CD14-positive monocyte (primary cell): Measurements from ENCODE around the gene PNMA1. TPM values are rescaled to one million over a fixed set of nuclear protein-coding genes. Genes with fewer than 3 reads are reported as not detected.
"Not testable (repeated sequence)": the region's sequence is repeated elsewhere in the genome, so short reads cannot be mapped to it uniquely, and the experiment has no call there.

Source experiments
- DNase-seq, 3 donors: peaks; one replicate each; pipeline ENCODE4 v3.0.0-alpha.2; 2011 to 2022
- H2AFZ ChIP-seq: 2 replicates; pipeline ENCODE4 v1.6.0; 2012; ENCODE audit warnings: mild to moderate bottlenecking, low read depth, low read length, inconsistent platforms; ENCODE audit not compliant: insufficient read depth, poor library complexity, severe bottlenecking
- H3K27ac ChIP-seq, 2 donors: 1 replicate in 1 of 2; 2 replicates in 1 of 2; pipeline ENCODE4 v1.5.1; 2012 to 2013; ENCODE audit warnings: low read length in 2 of 2, control low read depth in 1 of 2, inconsistent platforms in 1 of 2, low read depth in 1 of 2, mild to moderate bottlenecking in 1 of 2
- H3K27me3 ChIP-seq, 2 donors: one replicate each; pipeline versions ENCODE4 v1.6.0 to v1.6.1; 2011 to 2013; ENCODE audit warnings: low read length in 2 of 2; ENCODE audit not compliant: control insufficient read depth in 2 of 2, insufficient read depth in 2 of 2
- H3K36me3 ChIP-seq, 2 donors: replicated peaks in 1 of 2; 1 replicate in 1 of 2; 2 replicates in 1 of 2; pipeline versions ENCODE4 v1.5.1 to v1.6.1; 2012 to 2013; ENCODE audit warnings: low read length in 2 of 2, control low read depth in 1 of 2, inconsistent platforms in 1 of 2, mild to moderate bottlenecking in 1 of 2; ENCODE audit not compliant: insufficient read depth in 2 of 2, control insufficient read depth in 1 of 2
- H3K4me1 ChIP-seq, 2 donors: 1 replicate in 1 of 2; 2 replicates in 1 of 2; pipeline versions ENCODE4 v1.5.1 to v1.6.1; 2012 to 2013; ENCODE audit warnings: low read length in 2 of 2, control low read depth in 1 of 2, inconsistent platforms in 1 of 2, mild to moderate bottlenecking in 1 of 2, moderate library complexity in 1 of 2; ENCODE audit not compliant: insufficient read depth in 2 of 2, control insufficient read depth in 1 of 2
- H3K4me2 ChIP-seq: replicated peaks from 2 replicates; pipeline ENCODE3; 2012; ENCODE audit warnings: low read length, moderate library complexity, mild to moderate bottlenecking; ENCODE audit not compliant: poor library complexity, severe bottlenecking; ENCODE audit errors: extremely low read depth
- H3K4me3 ChIP-seq, 3 experiments: fragments of 200-600 bp in 1 of 3; sonication (generic) in 1 of 3; replicated peaks in 1 of 3; 1 replicate in 2 of 3; 2 replicates in 1 of 3; pipeline ENCODE4 v1.5.1; 2011 to 2013; ENCODE audit warnings: low read length in 3 of 3, mild to moderate bottlenecking in 3 of 3, control low read depth in 2 of 3, low read depth in 2 of 3, inconsistent platforms in 1 of 3, moderate library complexity in 1 of 3
- H3K79me2 ChIP-seq: 2 replicates; pipeline ENCODE4 v1.6.0; 2012; ENCODE audit warnings: mild to moderate bottlenecking, control low read depth, inconsistent platforms, low read length, moderate library complexity; ENCODE audit not compliant: insufficient read depth
- H3K9ac ChIP-seq: 2 replicates; pipeline ENCODE4 v1.6.0; 2017; ENCODE audit warnings: low read length, mild to moderate bottlenecking; ENCODE audit not compliant: insufficient read depth, poor library complexity, severe bottlenecking
- H3K9me3 ChIP-seq, 2 donors: replicated peaks in 1 of 2; 1 replicate in 1 of 2; 2 replicates in 1 of 2; pipeline versions ENCODE4 v1.5.1 to v1.6.1; 2012 to 2013; ENCODE audit warnings: low read length in 2 of 2, control low read depth in 1 of 2; ENCODE audit not compliant: control insufficient read depth in 1 of 2, insufficient read depth in 1 of 2
- H4K20me1 ChIP-seq: 2 replicates; pipeline ENCODE4 v1.6.0; 2012; ENCODE audit warnings: mild to moderate bottlenecking, low read length, control low read depth, moderate library complexity; ENCODE audit not compliant: insufficient read depth
- H3K27ac Mint-ChIP-seq, 7 donors: one replicate each; pipeline ENCODE4 v1.8.0; 2020; ENCODE audit warnings: mild to moderate bottlenecking in 7 of 7, mixed read lengths in 7 of 7, moderate library complexity in 6 of 7, inconsistent platforms in 2 of 7
- H3K27me3 Mint-ChIP-seq, 3 donors: one replicate each; pipeline ENCODE4 v1.8.0; 2021 to 2022; ENCODE audit warnings: low read depth in 3 of 3, mild to moderate bottlenecking in 3 of 3, mixed read lengths in 3 of 3, moderate library complexity in 3 of 3, inconsistent platforms in 1 of 3
- H3K36me3 Mint-ChIP-seq, 2 donors: one replicate each; pipeline ENCODE4 v1.8.0; 2020; ENCODE audit warnings: mixed read lengths in 2 of 2, inconsistent platforms in 1 of 2, mild to moderate bottlenecking in 1 of 2
- H3K4me1 Mint-ChIP-seq: one replicate; pipeline ENCODE4 v1.8.0; 2020; ENCODE audit warnings: mild to moderate bottlenecking, mixed read lengths
- H3K4me3 Mint-ChIP-seq, 2 donors: one replicate each; pipeline ENCODE4 v1.8.0; 2020; ENCODE audit warnings: mild to moderate bottlenecking in 2 of 2, mixed read lengths in 2 of 2, moderate library complexity in 1 of 2
- H3K9me3 Mint-ChIP-seq, 7 donors: one replicate each; pipeline ENCODE4 v1.8.0; 2020 to 2022; ENCODE audit warnings: mixed read lengths in 7 of 7, mild to moderate bottlenecking in 6 of 7, moderate library complexity in 6 of 7, inconsistent platforms in 2 of 7
- WGBS: methylation state at CpG from one replicate; pipeline ENCODE4 v1.1.5; 2013; ENCODE audit warnings: missing lambda C conversion rate; ENCODE audit not compliant: insufficient coverage; 5-methylcytosine and 5-hydroxymethylcytosine counted together
- intact Hi-C, 2 donors: fragments of 100-400 bp; cut with micrococcal nuclease; formaldehyde crosslinking; loops; one replicate each; pipeline versions ENCODE4 v1.15.0 to v1.15.1; 2023
- polyA plus RNA-seq, 3 donors: library from polyadenylated mRNA; depleted of rRNA in 1 of 3; unstranded in 2 of 3; stranded (reverse) in 1 of 3; fragments of 300-500 nt in 2 of 3; fragments of >200 nt in 1 of 3; fragmentation: Illumina TruSeq in 2 of 3; gene quantifications; 1 replicate in 2 of 3; 2 replicates in 1 of 3; pipeline ENCODE4 v1.2.3, GENCODE V29; 2012 to 2021
- TF ChIP-seq, protein P1 (sequence below): fragments of 200-600 bp; IDR thresholded peaks from one replicate; pipeline ENCODE4 v1.8.0; 2022; ENCODE audit warnings: antibody characterized with exemption, mild to moderate bottlenecking

Gene PNMA1
- polyA plus RNA-seq, 3 donors, result 2.4 to 6.4 (median 4.4) TPM

DNA sequence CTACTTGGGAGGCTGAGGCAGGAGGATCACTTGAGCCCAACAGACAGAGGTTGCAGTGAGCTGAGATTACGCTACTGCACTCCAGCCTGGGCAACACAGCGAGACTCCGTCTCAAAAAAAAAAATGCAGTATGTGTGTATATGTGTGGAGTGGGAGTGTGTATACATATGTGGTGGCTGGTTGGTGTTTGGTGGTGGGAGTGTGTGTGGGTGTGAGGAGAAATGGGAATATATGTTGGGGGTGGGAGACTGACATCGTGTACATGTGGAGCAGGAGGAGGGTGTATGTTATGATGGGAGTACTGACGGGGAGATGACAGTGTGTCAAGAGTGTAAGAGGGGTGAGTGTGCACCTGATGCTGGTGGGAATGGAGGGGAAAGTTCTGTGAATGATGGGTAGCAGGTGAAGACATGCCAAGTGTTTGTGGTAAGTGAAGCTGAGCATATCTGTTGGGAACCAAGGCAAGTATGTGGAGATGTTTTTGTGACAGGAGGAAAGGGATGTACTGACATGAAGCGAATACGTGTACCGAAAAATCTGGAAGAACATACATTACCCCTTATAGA lies 4.2 kb downstream of the PNMA1 start:
- Histone ChIP-seq H3K4me1 (peaks cover 21 to 31% of the 10 kb centered on the region in 2 donors), H3K9me3 (no peaks in the 10 kb centered on the region), H3K79me2 (no peaks in the 10 kb centered on the region), H4K20me1 (peaks cover 19% of the 10 kb centered on the region), H3K4me2 (no peak overlapping the region), H3K9ac (no peak overlapping the region), H3K27ac (no peak overlapping the region), H3K27me3 (peaks cover 9 to 23% of the 10 kb centered on the region in 2 donors), H3K36me3 (no peaks in the 10 kb centered on the region), H2AFZ (no peak overlapping the region), H3K4me3 (no peak overlapping the region)
- Mint-ChIP-seq H3K9me3 (peaks cover 0 to 5% (median 3%) of the 10 kb centered on the region in 7 donors), H3K27ac (no peak overlapping the region), H3K36me3 (peaks cover 0 to 14% of the 10 kb centered on the region in 2 donors), H3K27me3 (peaks cover 17 to 21% (median 18%) of the 10 kb centered on the region in 3 donors), H3K4me1 (peaks cover 24% of the 10 kb centered on the region), H3K4me3 (no peak overlapping the region)
- TF ChIP-seq, protein P1, sequence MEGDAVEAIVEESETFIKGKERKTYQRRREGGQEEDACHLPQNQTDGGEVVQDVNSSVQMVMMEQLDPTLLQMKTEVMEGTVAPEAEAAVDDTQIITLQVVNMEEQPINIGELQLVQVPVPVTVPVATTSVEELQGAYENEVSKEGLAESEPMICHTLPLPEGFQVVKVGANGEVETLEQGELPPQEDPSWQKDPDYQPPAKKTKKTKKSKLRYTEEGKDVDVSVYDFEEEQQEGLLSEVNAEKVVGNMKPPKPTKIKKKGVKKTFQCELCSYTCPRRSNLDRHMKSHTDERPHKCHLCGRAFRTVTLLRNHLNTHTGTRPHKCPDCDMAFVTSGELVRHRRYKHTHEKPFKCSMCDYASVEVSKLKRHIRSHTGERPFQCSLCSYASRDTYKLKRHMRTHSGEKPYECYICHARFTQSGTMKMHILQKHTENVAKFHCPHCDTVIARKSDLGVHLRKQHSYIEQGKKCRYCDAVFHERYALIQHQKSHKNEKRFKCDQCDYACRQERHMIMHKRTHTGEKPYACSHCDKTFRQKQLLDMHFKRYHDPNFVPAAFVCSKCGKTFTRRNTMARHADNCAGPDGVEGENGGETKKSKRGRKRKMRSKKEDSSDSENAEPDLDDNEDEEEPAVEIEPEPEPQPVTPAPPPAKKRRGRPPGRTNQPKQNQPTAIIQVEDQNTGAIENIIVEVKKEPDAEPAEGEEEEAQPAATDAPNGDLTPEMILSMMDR, result no peak
- WGBS, result 99% methylated on average over 5 of the region's 8 CpGs
- no peak for DNase-seq
- intact Hi-C loops, result no loop called here

DNA sequence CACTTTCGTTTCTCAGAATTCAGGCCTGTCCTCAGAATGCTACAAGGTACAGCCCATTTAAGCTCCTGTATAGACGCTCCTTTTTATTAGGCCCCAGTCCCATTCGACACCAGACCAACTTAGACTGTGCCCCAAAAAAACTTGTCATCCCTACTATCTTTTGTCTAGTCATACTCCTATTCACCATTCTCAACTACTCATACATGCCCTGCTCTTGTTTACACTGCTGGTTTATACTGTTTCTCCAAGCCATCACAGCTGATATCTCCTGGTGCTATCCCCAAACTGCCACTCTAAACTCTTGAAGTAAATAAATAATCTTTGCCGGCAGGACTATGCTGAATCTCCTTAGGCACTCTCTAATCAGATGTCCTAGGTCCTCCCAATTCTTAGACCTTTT lies 6.1 kb downstream of the PNMA1 start:
- Mint-ChIP-seq H3K27me3 (peaks cover 11 to 14% (median 11%) of the 10 kb centered on the region in 3 donors), H3K4me1 (peaks cover 12% of the 10 kb centered on the region)
- H4K20me1 ChIP-seq, H3K9ac ChIP-seq, H3K27ac ChIP-seq, H3K4me2 ChIP-seq, intact Hi-C loops, H3K4me3 Mint-ChIP-seq, H3K79me2 ChIP-seq, H3K9me3 Mint-ChIP-seq, H3K4me3 ChIP-seq, DNase-seq, H2AFZ ChIP-seq, H3K27ac Mint-ChIP-seq, H3K9me3 ChIP-seq, H3K36me3 Mint-ChIP-seq, H3K36me3 ChIP-seq: not testable (repeated sequence)
- Histone ChIP-seq H3K27me3 (peaks cover 4 to 17% of the 10 kb centered on the region in 2 donors), H3K4me1 (peaks cover 11 to 14% of the 10 kb centered on the region in 2 donors)
- 100% methylated on average over 3 of the region's 4 CpGs for WGBS
